Upper lobe of right lung (tissue), 1 donor: Measurements from ENCODE around the gene MICAL1. TPM values are rescaled to one million over a fixed set of nuclear protein-coding genes. Genes with fewer than 3 reads are reported as not detected.

Source experiments
- ATAC-seq: fragments of 200-7000 bp; cut with Tn5 transposase; one replicate; pipeline ENCODE4 v1.9.1; 2020; ENCODE audit warnings: mild to moderate bottlenecking, moderate library complexity
- DNase-seq: peaks from one replicate; pipeline ENCODE4 v3.0.0-alpha.2; 2020
- H3K27ac ChIP-seq: fragments of 200-600 bp; one replicate; pipeline ENCODE4 v1.8.0; 2022
- H3K27me3 ChIP-seq: fragments of 200-600 bp; one replicate; pipeline ENCODE4 v1.8.0; 2022; ENCODE audit warnings: mild to moderate bottlenecking
- H3K36me3 ChIP-seq: fragments of 200-600 bp; one replicate; pipeline ENCODE4 v1.8.0; 2022
- H3K4me1 ChIP-seq: fragments of 200-600 bp; one replicate; pipeline ENCODE4 v1.8.0; 2022
- H3K4me3 ChIP-seq: fragments of 200-600 bp; one replicate; pipeline ENCODE4 v1.8.0; 2022; ENCODE audit warnings: mild to moderate bottlenecking
- H3K9me3 ChIP-seq: fragments of 200-600 bp; one replicate; pipeline ENCODE4 v1.8.0; 2022
- CTCF ChIP-seq: fragments of 200-600 bp; IDR thresholded peaks from one replicate; pipeline ENCODE4 v1.8.0; 2022; ENCODE audit warnings: antibody characterized with exemption
- intact Hi-C: fragments of 100-400 bp; cut with DNase I; formaldehyde crosslinking; loops from one replicate; pipeline ENCODE4 v1.11.0; 2022
- total RNA-seq: library from RNA; stranded (reverse); fragmentation: NEBNext Ultra II Directional; extraction: Animal tissue kit (Norgen Biotek cat#: 25700); gene quantifications from one replicate; pipeline ENCODE4 v1.2.1, GENCODE V29; 2021
- donor health status: DM: no; HTN: yes; CAD: no; lungs with severe emphysema.

Gene MICAL1
- total RNA-seq, 1 donor from 2014 or later = 53.6 TPM

- DNase-seq = peak; percentile 79
- peak; percentile 57 for ATAC-seq
- Histone ChIP-seq H3K4me1 (peaks cover 11% of the 10 kb centered on the region), H3K27ac (peak overlapping the region; percentile 94), H3K27me3 (no peaks in the 10 kb centered on the region), H3K36me3 (peaks cover 27% of the 10 kb centered on the region), H3K4me3 (peak overlapping the region; percentile 91), H3K9me3 (no peaks in the 10 kb centered on the region)
- no peak for TF ChIP-seq CTCF
- intact Hi-C loops = no loop called here
Measured at GRCh38 chr6:109441069-109441816, 14.3 kb downstream of the MICAL1 start.

GRCh38 chr6:109440331-109441068, 15.1 kb downstream of the MICAL1 start, which contains the start of the genes PPIL6 and SMPD2:
PPIL6 (minus strand) TSS chr6:109440628; CDS start chr6:109440590, 38 bp downstream.
SMPD2 (plus strand) TSS chr6:109440724; CDS start chr6:109441122, 398 bp downstream.
- Histone ChIP-seq H3K27ac (peak within 1 kb of the TSS; percentile 94), H3K4me1 (peaks cover 11% of the 10 kb centered on the region), H3K36me3 (peaks cover 21% of the 10 kb centered on the region), H3K27me3 (no peaks in the 10 kb centered on the region), H3K9me3 (no peaks in the 10 kb centered on the region), H3K4me3 (peak within 1 kb of the TSS; percentile 91)
- ATAC-seq = peak; percentile 95
- peak; percentile 34 for TF ChIP-seq CTCF
- DNase-seq = peak; percentile 95
- intact Hi-C loops = no loop called here

- intact Hi-C loops = no loop called here
- Histone ChIP-seq H3K27me3 (no peaks in the 10 kb centered on the region), H3K4me3 (no peak overlapping the region), H3K9me3 (no peaks in the 10 kb centered on the region), H3K4me1 (no peaks in the 10 kb centered on the region), H3K36me3 (no peaks in the 10 kb centered on the region), H3K27ac (no peak overlapping the region)
- no peak for DNase-seq
- no peak for ATAC-seq
- no peak for TF ChIP-seq CTCF
Measured at GRCh38 chr6:109436041-109436440, 19.5 kb downstream of the MICAL1 start.

GRCh38 chr6:109434456-109434855, 21.1 kb downstream of the MICAL1 start:
- Histone ChIP-seq H3K4me3 (no peak overlapping the region), H3K36me3 (no peaks in the 10 kb centered on the region), H3K9me3 (no peaks in the 10 kb centered on the region), H3K27me3 (no peaks in the 10 kb centered on the region), H3K27ac (no peak overlapping the region), H3K4me1 (no peaks in the 10 kb centered on the region)
- TF ChIP-seq CTCF = no peak
- intact Hi-C loops = no loop called here
- ATAC-seq (peak; percentile 71), DNase-seq (no peak)

- Histone ChIP-seq H3K36me3 (no peaks in the 10 kb centered on the region), H3K4me3 (no peak overlapping the region), H3K4me1 (no peaks in the 10 kb centered on the region), H3K27ac (no peak overlapping the region), H3K9me3 (no peaks in the 10 kb centered on the region), H3K27me3 (no peaks in the 10 kb centered on the region)
- DNase-seq (no peak), ATAC-seq (no peak)
- no peak for TF ChIP-seq CTCF
- intact Hi-C loops = no loop called here
Measured at GRCh38 chr6:109429496-109429895, 26.1 kb downstream of the MICAL1 start.
